Measurements from ENCODE around the gene FSD1.

Gene FSD1

DNA sequence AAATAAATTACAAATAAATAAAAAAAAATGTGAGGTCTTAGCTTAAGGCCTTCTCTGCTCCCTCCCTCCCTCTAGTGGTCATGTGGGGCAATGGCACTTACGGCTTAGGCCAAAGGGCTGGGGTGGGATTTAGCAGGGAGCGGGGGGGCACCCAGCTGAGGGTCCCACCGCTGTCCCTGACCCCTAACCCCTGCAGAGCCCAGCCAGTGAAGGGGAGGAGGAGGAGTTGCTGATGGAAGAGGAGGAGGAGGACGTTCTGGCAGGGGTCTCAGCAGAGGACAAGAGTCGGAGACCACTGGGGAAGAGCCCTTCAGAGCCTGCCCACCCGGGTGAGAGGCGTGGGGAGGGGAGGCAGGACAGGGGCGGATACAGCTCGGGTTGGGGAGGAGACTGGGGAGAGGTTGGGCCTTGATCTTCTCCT, 48.3 kb downstream of the FSD1 start:
- peak; percentile 77 for ATAC-seq (ENCODE audit: low read depth)
- peaks cover 2% of the 10 kb centered on the region for H3K4me1 Mint-ChIP-seq
- H3K36me3 Mint-ChIP-seq = peaks cover 4% of the 10 kb centered on the region
- H3K9me3 Mint-ChIP-seq = no peaks in the 10 kb centered on the region
- H3K27me3 Mint-ChIP-seq = no peaks in the 10 kb centered on the region
- peak in 1 of 2 donors; percentile 58 for DNase-seq (ENCODE audit: low spot score in 2 of 2)
- H3K4me3 Mint-ChIP-seq = no peak overlapping the region
- no peak overlapping the region for H3K27ac Mint-ChIP-seq

DNA sequence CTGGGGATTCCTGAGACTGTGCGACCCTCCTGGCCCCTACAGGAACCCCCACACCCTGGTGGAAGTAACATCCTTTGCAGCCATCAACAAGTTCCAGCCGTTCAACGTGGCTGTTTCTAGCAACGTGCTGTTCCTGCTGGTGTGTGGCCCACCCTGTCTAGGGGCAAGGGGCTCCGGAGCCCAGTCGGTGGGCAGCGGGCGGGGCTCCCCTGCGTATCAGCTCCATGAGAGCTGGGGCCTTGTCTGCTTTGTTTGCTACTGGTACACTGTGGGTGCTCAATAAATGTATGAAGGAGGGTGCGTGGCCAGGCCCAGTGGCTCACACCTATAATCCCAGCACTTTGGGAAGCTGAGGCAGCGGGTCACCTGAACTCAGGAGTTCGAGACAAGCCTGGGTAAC, 49.9 kb downstream of the FSD1 start:
- DNase-seq (ENCODE audit: low spot score in 2 of 2) = no peak
- H3K4me3 Mint-ChIP-seq = no peak overlapping the region
- no peak overlapping the region for H3K27ac Mint-ChIP-seq
- no peaks in the 10 kb centered on the region for H3K9me3 Mint-ChIP-seq
- H3K36me3 Mint-ChIP-seq = peaks cover 3% of the 10 kb centered on the region
- peaks cover 2% of the 10 kb centered on the region for H3K4me1 Mint-ChIP-seq
- no peak for ATAC-seq (ENCODE audit: low read depth)
- H3K27me3 Mint-ChIP-seq = no peaks in the 10 kb centered on the region

DNA sequence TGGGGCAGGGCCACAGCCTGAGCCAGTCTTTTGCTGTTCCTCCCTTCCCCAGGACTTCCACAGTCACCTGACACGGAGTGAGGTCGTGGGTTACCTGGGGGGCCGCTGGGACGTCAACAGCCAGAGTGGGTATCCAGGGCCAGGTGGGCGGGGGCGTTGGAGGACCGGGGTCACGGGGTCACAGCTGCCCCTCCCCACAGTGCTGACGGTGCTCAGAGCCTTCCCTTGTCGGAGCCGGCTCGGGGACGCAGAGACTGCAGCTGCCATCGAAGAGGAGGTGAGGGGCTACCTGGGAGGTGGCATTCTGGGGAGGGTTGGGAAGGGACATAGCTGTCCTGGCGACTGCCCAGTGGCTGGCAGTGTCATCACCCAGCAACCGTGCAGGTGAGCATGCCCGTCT, 50.5 kb downstream of the FSD1 start:
- Mint-ChIP-seq H3K4me3 (no peak overlapping the region), H3K9me3 (no peaks in the 10 kb centered on the region), H3K4me1 (peaks cover 2% of the 10 kb centered on the region), H3K36me3 (peaks cover 2% of the 10 kb centered on the region), H3K27me3 (no peaks in the 10 kb centered on the region), H3K27ac (no peak overlapping the region)
- DNase-seq (ENCODE audit: low spot score in 2 of 2) (no peak), ATAC-seq (ENCODE audit: low read depth) (no peak)

DNA sequence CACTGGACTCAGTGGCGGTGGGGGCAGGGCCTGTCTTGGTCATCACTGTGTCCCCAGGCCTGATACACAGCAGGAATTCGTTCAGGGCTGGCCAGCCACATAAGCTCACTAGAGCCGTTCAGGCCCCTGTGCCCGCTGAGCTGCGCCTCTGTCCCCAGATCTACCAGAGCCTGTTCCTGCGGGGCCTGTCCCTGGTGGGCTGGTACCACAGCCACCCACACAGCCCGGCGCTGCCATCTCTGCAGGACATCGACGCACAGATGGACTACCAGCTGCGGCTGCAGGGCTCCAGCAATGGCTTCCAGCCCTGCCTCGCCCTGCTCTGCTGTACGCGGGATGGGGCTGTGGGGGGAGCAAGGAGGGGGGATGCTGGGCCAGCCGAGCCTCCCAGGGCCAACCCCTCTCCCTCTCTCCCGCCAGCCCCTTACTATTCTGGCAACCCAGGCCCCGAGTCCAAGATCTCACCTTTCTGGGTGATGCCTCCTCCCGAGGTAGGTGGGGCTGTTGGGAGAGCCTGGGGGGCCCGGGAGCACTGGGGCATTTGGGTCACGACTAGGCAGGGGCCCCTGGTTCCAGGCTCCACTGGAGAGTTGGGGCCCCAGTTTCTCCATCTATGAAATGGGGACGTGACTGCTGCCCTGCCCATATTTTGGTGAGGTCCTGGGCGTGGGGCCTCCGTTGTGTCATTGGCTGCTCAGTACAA, 52.8 kb downstream of the FSD1 start:
- H3K27ac Mint-ChIP-seq = no peak overlapping the region
- no peaks in the 10 kb centered on the region for H3K9me3 Mint-ChIP-seq
- peaks cover 6% of the 10 kb centered on the region for H3K36me3 Mint-ChIP-seq
- no peak overlapping the region for H3K4me3 Mint-ChIP-seq
- H3K27me3 Mint-ChIP-seq = no peaks in the 10 kb centered on the region
- DNase-seq (ENCODE audit: low spot score in 2 of 2) = no peak
- H3K4me1 Mint-ChIP-seq = peaks cover 2% of the 10 kb centered on the region
- ATAC-seq (ENCODE audit: low read depth) = no peak

DNA sequence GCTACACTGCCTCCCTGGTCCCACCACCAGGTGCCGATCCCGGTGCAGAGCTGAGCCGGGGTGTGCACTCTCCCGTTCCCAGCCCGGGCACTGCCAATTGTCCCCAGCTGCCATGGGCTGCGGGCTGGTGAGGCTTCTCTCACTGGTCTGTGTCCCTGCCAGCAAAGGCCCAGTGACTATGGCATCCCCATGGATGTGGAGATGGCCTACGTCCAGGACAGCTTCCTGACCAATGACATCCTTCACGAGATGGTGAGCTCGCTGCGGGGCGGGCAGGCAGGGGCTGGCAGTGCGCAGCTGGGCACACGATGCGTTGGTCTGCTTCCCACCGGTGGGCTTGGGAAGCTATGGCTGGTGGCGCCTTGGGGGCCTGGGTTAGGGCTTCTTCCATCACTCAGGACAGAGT, 53.5 kb downstream of the FSD1 start:
- Mint-ChIP-seq H3K36me3 (peaks cover 6% of the 10 kb centered on the region), H3K27me3 (no peaks in the 10 kb centered on the region), H3K27ac (no peak overlapping the region), H3K4me1 (no peaks in the 10 kb centered on the region), H3K4me3 (no peak overlapping the region), H3K9me3 (no peaks in the 10 kb centered on the region)
- DNase-seq (ENCODE audit: low spot score in 2 of 2) (no peak), ATAC-seq (ENCODE audit: low read depth) (no peak)

DNA sequence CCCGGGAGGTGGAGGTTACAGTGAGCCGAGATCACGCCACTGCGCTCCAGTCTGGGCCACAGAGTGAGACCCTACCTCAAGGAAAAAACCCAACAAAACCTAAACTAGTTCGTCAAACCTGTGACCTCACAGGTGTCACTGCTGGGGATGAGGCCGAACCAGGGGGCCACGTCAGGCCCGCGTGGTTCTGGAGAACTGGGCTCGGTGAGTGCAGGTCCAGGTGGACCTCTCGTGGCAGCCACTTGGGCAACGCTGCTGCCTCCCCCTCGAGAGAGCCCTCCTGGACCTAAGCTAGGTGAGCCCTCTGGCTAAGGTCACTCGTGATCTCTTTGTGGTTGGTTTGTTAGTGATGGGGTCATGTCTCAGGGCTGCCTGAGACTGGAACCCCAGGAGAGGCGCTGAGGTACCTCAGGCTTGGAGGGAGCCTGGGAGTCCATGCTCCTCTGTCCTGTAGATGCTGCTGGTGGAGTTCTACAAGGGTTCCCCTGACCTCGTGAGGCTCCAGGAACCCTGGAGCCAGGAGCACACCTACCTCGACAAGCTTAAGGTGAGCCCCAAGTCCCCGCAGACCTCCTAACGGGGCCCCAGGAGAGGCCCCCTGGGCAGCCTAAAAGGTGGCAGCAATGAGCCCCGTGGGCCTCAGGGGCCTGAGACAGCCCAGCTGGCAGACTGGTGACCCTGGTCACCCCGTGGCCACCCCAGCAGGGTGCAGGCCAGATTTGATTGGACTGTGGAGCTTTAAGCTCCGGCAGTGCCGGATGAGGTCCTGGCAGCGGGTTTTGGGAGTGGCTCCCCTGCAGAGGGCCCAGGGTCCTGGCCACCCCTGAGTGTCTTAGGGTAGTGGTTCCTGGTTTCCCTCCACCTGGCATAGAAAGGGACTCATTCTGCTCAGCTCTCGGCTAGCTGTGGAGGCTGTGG, 54.6 kb downstream of the FSD1 start:
- DNase-seq (ENCODE audit: low spot score in 2 of 2) = no peak
- Mint-ChIP-seq H3K27ac (no peak overlapping the region), H3K36me3 (peaks cover 6% of the 10 kb centered on the region), H3K4me3 (no peak overlapping the region), H3K9me3 (no peaks in the 10 kb centered on the region), H3K27me3 (no peaks in the 10 kb centered on the region), H3K4me1 (no peaks in the 10 kb centered on the region)
- no peak for ATAC-seq (ENCODE audit: low read depth)

DNA sequence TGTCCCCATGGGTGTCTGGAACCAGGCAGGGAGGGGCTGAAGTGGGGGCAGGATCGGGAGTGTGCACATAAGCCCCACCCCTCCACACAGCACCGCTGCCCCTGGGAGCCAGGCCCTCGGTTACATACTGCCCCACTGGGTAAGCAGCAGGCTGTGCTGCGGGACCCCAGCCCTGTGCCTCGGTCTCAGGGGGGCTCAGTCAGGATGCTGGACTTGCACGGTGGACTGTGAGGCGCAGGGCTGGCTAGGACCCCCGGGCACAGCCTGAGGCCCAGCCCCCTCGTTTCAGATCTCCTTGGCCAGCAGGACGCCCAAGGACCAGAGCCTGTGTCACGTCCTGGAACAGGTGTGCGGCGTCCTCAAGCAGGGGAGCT, 55.2 kb downstream of the FSD1 start:
- DNase-seq (ENCODE audit: low spot score in 2 of 2) (no peak), ATAC-seq (ENCODE audit: low read depth) (no peak)
- Mint-ChIP-seq H3K4me1 (no peaks in the 10 kb centered on the region), H3K4me3 (no peak overlapping the region), H3K9me3 (no peaks in the 10 kb centered on the region), H3K27me3 (no peaks in the 10 kb centered on the region), H3K36me3 (peaks cover 6% of the 10 kb centered on the region), H3K27ac (no peak overlapping the region)

DNA sequence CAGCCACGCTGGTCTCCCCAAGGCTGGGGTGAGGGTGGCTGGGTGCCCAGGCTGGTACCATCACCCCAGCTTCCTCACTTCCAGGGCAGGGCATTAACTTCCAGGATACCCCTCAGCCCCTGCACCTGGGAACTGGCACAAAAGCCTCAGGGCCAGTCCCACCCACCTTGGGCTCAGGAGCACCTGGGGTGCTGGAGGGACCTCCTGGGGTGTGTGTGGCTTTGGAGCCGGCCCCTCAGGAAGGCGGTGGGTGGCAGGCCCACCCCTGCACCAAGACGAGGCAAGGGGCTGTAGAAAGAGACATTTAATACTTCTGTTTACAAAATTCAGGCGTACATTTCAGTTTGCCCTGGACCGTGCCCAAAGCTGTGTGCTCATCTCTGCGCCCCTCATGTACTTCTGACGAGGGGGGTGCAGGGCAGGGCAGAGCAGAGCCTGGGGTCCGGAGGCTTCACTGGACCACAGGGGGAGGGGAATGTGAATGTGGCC, 55.7 kb downstream of the FSD1 start:
- Mint-ChIP-seq H3K9me3 (no peaks in the 10 kb centered on the region), H3K27ac (peak overlapping the region; percentile 71), H3K27me3 (no peaks in the 10 kb centered on the region), H3K4me1 (no peaks in the 10 kb centered on the region), H3K4me3 (no peak overlapping the region), H3K36me3 (peaks cover 6% of the 10 kb centered on the region)
- ATAC-seq (ENCODE audit: low read depth) (no peak), DNase-seq (ENCODE audit: low spot score in 2 of 2) (no peak)

DNA sequence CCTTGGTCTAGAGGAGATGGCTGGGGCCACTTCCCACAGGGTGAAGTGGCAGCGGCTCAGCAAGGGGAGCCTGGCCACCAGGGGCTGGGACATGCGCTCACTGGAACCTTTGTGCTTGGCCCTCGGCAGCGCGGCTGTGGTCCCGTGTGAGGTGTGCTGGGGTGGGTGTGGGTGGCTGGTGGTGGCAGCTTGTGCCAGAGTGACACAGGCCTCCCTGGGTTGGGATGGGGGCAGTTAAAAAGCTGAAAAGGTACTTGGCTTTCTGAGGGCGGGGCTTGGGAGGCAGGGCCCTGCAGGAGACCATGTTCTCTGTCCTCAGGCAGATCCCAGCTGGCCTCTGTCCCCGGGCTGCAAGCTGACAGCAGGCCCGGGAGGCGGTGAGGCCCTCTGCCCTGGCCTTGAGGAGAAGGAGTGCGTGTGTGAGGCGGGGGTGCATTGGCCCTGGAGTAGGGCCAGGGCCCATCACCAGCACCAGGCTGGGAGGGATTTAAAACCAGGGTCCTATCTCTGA, 56.3 kb downstream of the FSD1 start:
- Mint-ChIP-seq H3K27me3 (no peaks in the 10 kb centered on the region), H3K36me3 (peaks cover 6% of the 10 kb centered on the region), H3K4me1 (no peaks in the 10 kb centered on the region), H3K9me3 (no peaks in the 10 kb centered on the region), H3K27ac (peak overlapping the region; percentile 71), H3K4me3 (no peak overlapping the region)
- ATAC-seq (ENCODE audit: low read depth) = no peak
- no peak for DNase-seq (ENCODE audit: low spot score in 2 of 2)

DNA sequence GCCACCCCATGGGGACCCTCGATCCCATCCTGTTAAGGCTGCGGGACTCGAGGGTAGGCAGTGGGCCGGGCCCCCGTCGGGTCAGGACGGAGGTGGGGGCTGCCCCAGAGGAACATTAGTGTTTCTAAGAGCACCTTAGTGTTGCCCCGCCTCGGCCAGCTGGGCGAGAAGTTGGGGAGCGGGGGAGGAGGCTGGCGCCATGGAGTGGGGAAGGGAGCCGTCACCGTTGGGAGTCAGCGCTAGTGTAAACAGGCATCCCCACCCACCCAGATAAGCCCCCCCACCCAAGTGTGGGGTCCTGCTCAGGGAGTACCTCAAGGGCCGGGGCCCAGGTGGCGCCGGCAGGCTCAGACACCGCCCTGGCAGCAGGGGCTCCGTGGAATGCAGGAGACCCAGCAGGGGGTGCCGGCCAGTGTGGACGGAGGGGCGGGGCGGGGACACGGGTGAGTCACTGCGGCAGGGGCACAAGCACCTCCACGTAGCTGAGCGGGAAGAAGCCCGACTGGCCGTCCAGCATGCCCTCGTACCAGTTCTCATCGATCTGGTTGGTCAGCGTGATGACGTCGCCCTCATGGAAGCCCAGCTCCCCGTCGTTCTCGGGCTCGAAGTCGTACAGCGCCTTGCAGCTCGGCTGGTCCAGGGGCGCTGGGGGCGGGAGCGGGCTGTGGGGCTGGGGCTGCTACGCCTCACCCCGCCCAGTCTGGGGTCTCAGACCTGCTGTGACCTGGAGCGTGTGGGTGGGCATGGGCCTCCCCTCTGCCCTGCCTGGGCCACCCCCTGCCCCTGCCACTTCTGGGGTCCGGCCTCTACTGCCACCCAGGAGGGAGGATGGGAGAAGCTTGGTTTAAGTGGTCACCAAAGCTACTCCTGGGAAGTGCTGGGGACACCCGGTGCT, 57.0 kb downstream of the FSD1 start:
- no peaks in the 10 kb centered on the region for H3K27me3 Mint-ChIP-seq
- no peak for DNase-seq (ENCODE audit: low spot score in 2 of 2)
- H3K9me3 Mint-ChIP-seq = no peaks in the 10 kb centered on the region
- no peaks in the 10 kb centered on the region for H3K4me1 Mint-ChIP-seq
- ATAC-seq (ENCODE audit: low read depth) = no peak
- H3K4me3 Mint-ChIP-seq = no peak overlapping the region
- peaks cover 6% of the 10 kb centered on the region for H3K36me3 Mint-ChIP-seq
- no peak overlapping the region for H3K27ac Mint-ChIP-seq

DNA sequence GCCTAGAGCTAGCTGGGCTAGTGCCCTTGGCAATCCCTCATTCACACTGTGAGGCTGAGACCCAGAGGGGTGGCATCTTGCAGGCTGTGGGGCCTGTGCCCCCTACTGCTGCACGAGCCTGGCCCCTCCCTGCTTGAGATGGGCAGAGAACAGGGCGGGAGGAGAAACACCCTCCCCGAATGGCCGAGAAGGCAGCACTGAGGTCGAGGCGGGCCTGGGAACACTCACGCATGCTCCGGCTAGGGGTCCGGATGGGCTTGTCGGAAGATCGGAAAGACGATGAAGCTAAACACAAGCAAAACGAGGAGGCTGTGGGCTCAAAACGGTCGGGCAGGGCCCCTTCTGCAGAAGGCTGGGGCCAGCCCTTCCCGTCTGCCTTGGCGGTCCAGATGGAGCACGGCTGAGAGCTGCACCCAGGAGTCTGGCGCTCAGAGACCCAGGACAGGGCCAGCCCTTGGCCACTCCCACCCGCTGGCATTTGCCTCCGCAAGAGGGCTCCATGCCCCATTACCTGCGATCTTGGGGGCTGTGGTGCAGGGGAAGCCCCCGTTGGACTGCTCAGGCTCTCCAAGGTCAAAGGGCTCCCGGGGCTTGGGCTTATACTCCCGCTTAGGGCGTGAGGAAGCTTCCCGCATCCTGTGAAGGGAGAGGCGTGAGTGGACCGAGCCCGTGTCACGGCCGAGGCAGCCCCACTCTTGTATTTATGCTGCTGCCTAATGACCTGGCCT, 57.9 kb downstream of the FSD1 start:
- H3K4me1 Mint-ChIP-seq = no peaks in the 10 kb centered on the region
- no peak for DNase-seq (ENCODE audit: low spot score in 2 of 2)
- H3K27ac Mint-ChIP-seq = no peak overlapping the region
- H3K36me3 Mint-ChIP-seq = peaks cover 9% of the 10 kb centered on the region
- H3K4me3 Mint-ChIP-seq = no peak overlapping the region
- no peaks in the 10 kb centered on the region for H3K27me3 Mint-ChIP-seq
- ATAC-seq (ENCODE audit: low read depth) = no peak
- no peaks in the 10 kb centered on the region for H3K9me3 Mint-ChIP-seq

DNA sequence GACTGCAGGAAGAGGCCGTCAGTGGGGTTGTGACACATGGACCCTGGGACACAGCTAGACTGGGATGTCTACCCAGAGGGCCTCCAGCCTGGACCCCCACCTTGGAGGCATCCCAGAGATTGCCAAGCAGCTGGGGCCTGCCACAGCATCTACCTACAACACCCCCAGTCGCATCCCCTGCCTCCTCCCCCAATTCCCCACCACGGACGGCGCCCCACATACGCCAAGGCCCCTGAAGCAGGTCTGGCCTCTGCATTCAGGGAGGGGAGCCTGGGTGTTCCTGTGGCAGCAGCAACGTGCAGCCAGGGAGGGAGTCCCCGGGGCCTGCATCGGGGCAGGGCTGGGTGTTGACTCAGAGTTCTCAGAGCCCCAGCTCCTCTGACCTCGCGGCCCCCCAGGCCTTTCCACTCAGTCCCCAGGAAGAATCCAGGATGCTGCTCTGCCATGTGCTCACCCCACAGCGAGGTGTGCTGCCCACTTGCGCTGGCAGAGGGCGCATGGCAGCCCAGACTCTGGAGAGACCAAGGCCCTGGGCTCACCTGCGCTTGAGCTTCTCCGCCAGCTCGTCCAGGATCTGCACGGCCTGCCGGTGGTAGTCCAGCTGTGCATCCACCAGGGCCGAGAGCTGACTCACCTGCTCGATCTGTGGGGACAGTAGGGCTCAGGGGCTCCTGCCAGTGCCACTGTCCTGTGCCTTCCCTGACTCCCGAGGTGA, 58.6 kb downstream of the FSD1 start:
- peaks cover 9% of the 10 kb centered on the region for H3K36me3 Mint-ChIP-seq
- H3K9me3 Mint-ChIP-seq = no peaks in the 10 kb centered on the region
- no peak overlapping the region for H3K27ac Mint-ChIP-seq
- no peaks in the 10 kb centered on the region for H3K27me3 Mint-ChIP-seq
- ATAC-seq (ENCODE audit: low read depth) (peak; percentile 33), DNase-seq (ENCODE audit: low spot score in 2 of 2) (no peak)
- no peak overlapping the region for H3K4me3 Mint-ChIP-seq
- peaks cover 4% of the 10 kb centered on the region for H3K4me1 Mint-ChIP-seq
